HG03108 (cell line): ENCODE results near the gene ADCY6.
A peak's percentile ranks its signal among the peaks of the same experiment; 100 is the strongest.

ENCODE experiments used
- ATAC-seq: cut with Tn5 transposase; IDR thresholded peaks from one replicate; pipeline ENCODE4 v1.9.1; 2021; ENCODE audit warnings: moderate library complexity; ENCODE audit not compliant: unreplicated experiment

Gene ADCY6

DNA sequence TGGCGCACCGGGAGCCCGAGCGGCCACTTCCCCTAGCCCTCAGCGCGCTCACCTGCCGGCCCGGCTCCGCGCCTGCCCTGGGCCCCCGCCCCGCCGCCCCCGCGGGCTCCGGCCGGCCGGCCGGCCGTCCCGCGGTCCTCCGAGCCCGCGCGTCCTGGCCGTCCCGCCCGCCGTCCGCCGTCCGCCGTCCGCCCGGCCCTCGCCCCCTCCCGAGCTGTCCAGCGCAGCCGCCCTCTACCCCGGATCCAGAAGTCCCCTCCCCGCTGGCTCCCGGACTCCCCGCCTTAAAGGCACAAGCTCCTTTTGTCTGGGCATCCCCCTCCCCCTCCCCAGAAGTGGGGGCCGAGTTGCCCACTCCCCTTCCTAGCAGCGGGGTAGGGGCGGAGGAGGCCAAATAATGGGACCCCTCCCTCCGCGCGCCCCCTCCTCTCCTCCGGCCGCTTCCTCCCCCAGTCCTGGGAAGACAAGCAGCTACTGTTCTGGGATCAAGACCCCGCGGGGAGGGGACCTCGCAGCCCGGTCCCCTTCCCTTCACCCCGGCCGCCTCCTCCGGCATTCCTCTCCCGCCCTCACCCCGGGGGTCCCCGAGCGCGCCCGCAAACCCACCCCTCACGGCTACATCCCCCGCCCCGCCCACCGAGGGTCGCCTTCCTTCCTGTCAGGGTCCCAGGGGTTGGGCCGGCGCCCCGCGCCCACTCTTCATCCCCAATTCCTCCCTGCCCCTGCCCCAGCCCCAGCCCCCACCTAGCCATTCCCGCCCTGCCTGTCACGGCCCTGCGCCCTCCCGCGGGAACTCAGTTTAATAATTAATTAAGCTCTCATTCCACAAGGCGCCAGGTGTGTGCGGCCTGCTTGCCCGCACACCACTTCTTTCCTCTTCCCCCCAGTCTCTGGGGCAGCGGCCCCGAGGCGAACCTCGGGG, at the start of gene ADCY6:
Gene ADCY6 (minus strand): TSS at position 236 of the 922 bp plus-strand sequence. CDS start 5,655 bp downstream, outside the sequence.
- ATAC-seq = peak; percentile 60

- ATAC-seq = no peak
These were observed 49.2 kb upstream of the ADCY6 start for GRCh38 chr12:48838048-48838447.

GRCh38 chr12:48832321-48833060, 43.6 kb upstream of the ADCY6 start:
- no peak for ATAC-seq

DNA sequence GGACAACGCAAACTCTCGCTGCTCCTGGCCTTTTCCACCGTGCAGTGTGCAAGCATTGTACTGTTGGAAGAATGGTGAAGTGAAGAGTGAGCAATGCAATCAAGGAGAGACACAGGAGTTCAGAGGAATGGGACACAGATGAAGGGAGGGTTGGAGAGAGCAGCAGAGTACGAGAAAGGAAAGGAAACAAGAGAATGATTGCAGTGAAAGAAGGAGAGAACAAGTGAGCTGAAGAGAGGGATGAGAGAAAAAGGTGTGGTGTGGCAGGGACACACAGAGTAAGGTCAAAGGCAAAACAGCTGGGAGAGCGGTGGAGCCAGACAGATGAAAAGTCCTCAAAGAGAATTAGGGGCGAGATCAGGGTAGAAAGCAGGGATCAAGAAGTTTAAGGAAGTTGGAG, 42.4 kb upstream of the ADCY6 start:
- no peak for ATAC-seq

DNA sequence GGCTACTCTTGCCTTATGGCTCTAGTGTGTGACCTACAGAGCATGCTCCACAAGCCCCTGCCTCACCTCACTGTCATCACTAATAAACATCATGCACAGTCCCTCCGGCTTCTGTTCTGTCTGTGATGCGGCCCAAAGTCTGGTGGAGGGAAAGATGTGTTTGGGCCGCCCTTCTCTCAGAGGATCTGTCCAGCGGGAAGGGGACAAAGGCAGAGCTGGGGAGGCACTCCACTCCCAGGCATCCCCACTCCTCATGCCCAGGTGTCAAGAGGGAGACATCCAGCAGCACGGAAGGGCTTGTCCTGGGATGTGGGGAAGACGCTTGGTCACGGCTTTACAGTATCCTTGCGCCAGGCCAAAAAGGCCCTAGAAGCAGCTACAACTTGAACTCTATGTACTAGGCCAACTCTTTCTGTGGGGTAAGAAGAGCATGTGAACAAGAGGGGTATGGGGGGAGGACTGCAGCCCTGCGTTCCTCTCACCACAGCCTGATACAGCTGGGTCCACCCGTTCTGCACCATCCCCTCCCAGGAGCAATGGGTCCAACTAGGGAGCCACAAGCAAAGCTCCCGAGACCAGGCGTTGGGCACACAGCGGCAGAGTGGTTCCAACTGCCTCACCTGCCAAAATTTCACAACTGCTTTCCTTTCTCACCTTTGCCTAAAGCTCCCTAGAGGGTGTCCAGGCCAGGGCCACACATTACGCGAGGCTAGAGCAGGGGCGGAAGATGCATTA, 40.1 kb upstream of the ADCY6 start:
- ATAC-seq = no peak

GRCh38 chr12:48828293-48828692, 39.4 kb upstream of the ADCY6 start:
- ATAC-seq = no peak

DNA sequence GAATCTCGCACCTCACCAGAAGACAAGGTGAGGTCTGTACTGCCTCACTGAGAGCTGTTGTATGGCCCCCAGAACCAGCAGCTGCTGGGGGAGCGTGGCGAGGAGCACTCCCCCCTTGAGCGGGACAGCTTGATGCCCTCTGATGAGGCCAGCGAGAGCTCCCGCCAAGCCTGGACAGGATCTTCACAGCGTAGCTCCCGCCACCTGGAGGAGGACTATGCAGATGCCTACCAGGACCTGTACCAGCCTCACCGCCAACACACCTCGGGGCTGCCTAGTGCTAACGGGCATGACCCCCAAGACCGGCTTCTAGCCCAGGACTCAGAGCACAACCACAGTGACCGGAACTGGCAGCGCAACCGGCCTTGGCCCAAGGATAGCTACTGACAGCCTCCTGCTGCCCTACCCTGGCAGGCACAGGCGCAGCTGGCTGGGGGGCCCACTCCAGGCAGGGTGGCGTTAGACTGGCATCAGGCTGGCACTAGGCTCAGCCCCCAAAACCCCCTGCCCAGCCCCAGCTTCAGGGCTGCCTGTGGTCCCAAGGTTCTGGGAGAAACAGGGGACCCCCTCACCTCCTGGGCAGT, 38.7 kb upstream of the ADCY6 start:
- ATAC-seq = no peak

DNA sequence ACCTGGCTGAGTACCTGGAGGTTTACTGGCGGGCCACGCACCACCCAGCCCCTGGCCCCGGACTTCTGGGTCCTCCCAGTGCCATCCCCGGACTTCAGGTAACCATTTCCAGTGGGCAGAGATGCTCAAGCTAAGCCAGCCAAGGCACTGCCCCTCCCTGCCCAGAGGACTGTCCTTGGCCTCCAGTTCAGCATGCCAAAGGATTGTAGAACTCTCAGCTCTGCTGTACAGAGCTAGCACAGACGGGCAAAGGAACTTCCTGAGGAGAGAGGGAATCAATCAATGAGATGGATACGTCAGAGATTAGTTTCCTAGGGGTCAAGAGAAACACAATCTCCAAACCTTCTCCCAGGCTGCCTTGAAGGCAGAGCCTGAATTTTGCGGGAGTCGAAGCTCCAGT, 38.1 kb upstream of the ADCY6 start:
- ATAC-seq = no peak

- ATAC-seq = no peak
These were observed 37.4 kb upstream of the ADCY6 start for GRCh38 chr12:48826209-48826855.

DNA sequence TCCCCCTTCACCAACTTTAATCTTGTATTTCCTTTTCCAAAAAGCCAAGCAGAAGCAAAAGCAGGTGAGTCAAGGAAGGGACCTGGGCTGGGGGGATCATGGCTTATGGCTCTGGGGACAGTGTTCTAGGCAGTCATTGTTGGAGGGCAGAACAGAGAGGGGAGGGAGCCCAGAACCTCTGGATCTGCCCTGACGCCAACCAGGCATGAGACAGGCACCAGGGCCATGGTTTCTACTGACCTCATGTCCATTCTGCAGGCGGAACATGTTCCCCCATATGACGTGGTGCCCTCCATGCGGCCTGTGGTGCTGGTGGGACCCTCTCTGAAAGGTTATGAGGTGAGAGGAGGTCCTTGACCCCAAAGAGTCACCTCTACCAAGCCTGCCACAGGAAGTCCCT, 36.0 kb upstream of the ADCY6 start:
- ATAC-seq = no peak

DNA sequence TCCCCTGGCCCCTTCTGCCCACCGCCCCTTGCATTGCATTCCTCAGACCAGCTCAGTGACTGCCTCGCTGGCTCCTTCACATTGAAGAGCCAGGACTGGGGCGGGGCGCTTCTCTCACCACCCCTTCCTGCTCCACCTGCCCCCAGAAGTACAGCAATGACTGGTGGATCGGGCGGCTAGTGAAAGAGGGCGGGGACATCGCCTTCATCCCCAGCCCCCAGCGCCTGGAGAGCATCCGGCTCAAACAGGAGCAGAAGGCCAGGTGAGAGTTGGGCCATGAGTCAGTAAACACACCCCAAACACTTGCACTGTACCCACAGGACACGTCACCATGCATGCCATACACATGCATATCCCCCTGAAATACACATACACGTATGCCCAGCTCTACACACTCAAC, 35.2 kb upstream of the ADCY6 start:
- no peak for ATAC-seq

DNA sequence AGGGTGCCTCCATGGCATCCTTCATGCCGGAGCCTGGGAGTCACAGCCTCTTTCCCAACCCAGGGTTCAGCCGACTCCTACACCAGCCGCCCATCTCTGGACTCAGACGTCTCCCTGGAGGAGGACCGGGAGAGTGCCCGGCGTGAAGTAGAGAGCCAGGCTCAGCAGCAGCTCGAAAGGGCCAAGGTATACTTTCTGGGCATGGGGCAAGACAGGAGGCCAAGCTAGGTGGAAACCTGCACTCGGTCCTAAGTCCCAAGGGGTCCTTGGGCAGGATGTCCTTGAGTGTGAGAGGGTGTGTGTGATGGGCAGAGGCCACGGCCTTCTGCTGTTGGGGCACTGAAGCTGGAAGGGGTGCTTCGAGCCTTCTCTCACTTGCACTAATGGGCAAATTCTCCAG, 34.4 kb upstream of the ADCY6 start:
- no peak for ATAC-seq

DNA sequence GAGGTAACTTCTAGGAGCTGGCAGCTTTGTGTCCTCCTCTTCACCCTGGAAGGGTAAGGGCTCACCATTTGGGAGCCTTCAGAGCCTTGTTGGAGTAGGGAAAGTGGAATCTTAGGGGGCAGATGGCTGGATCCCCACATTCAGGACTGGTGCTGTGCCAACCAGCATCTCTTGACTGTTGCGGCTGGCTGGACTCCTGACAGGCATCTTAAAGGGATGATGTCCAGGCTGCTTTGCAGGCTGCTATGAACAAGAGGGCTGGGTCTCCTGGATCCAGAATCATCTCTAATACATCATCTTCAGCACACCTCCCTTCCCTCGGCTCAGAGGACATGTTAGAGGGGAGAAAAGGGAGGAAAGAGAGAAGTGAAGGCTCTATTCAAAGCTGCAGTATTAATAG, 33.8 kb upstream of the ADCY6 start:
- ATAC-seq = no peak

GRCh38 chr12:48822139-48822538, 33.2 kb upstream of the ADCY6 start:
- ATAC-seq = no peak

DNA sequence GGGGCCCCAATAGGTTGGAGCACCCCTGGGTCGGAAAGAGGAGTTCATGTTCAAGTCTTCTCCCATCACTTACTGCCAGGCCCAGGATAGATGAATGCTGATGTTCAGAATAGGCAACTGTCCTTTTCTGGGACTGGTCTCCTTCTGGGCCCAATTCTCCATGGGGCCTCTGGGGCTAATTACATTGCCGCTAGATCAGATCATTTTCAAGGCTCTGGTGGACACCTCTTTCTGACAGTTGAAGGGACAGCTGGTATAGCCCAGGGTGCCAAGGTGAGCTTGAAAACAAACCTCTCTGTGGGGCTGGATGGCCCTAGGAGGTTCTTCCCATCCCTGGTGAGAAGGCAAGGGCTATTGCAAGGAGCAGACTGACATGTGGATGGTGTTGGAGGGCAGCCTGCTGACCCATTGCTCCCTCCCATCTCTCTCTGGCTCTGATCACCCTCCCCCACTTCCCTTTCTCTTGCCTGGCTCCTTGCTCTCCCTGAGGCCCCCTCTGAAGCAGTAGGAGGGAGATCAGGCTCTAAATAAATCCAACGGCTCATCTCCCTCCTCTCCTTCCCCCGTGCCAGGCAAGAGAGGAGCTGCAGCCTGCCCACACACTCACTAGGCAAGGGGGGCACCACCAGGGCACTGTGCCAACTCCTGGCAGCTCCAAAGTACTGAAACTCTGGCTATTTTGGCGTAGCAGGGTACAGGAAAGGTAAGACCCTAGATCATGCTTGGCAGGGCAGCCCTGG, 31.3 kb upstream of the ADCY6 start:
- ATAC-seq = no peak

GRCh38 chr12:48818831-48819590, 30.1 kb upstream of the ADCY6 start:
- ATAC-seq = no peak

GRCh38 chr12:48817873-48818830, 29.3 kb upstream of the ADCY6 start, which contains the start of gene CACNB3:
CACNB3 (plus strand) TSS chr12:48818496; CDS start chr12:48818930, 434 bp downstream.
- peak; percentile 39 for ATAC-seq
